IMR-90 (cell line): ENCODE measurements around the gene NUAK1.

Experiments
- CEBPB ChIP-seq: IDR thresholded peaks from 2 replicates; pipeline ENCODE4 v1.6.1; 2012; ENCODE audit warnings: low read depth, low read length, improper control_type of control experiment
- SMC3 ChIP-seq: fragments of 150-350 bp; IDR thresholded peaks from 2 replicates; pipeline ENCODE4 v1.6.1; 2016; ENCODE audit warnings: low read depth, mild to moderate bottlenecking, antibody characterized with exemption, low read length, moderate library complexity

GRCh38 chr12:106065506-106065905 lies 73.2 kb downstream of the NUAK1 start:
- TF ChIP-seq CEBPB (no peak), SMC3 (no peak)
